ENCODE results near the gene STK25. TPM values are rescaled to one million over a fixed set of nuclear protein-coding genes. Genes with fewer than 3 reads are reported as not detected.

Gene STK25
- total RNA-seq, 1 experiment from 2014 or later, result 171 TPM

DNA sequence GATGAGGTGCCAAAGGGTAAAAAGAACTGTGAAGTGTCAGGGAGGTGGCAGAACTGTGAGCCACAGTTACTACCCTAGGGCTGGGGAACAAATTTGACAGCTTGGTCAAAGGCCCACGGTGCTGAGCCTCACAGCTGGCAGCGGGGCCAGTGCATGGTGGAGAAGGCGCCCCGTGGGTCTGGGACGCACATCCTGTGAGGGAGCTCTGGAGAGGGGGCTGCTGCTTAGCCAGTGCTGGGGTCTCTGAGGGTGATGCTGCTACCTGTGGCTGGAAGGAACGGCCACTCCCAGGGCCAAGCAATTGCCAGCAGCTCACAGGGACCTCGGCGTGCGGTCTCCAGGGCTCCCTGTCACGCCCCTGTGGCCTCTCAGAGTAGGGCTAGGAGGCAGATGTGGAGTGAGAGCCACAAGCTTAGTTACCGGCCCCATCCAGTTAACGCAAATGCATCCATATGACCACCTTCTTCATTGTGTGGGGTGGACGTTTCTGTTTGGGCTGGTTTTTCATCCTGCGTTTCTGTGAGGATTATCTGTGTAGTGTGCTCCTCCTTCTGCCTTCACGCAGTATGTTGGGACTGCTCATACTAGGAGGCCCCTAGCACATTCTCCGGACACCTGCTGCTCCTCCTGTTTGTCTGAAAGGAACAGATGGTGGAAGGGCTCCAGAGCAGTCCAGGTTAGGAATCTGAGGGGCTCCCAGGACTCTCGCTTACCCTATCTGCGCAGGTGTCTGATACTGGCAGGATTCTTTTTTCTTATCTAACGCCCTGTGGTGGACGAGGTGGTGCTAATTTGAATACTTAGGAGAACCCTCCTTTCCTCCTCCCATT lies 26.0 kb downstream of the STK25 start:
- Histone ChIP-seq H3K36me3 (ENCODE audit: insufficient read depth, low read length, poor library complexity, severe bottlenecking) (no peaks in the 10 kb centered on the region), H3K27me3 (replicated peaks; ENCODE audit: insufficient read depth, low read depth, low read length, poor library complexity) (no peaks in the 10 kb centered on the region), H3K9me3 (ENCODE audit: low read depth, low read length, poor library complexity, severe bottlenecking) (no peaks in the 10 kb centered on the region), H3K4me3 (ENCODE audit: low read depth, low read length, poor library complexity, severe bottlenecking) (no peak overlapping the region), H3K4me1 (ENCODE audit: insufficient read depth, low read length, poor library complexity, severe bottlenecking) (no peaks in the 10 kb centered on the region), H3K27ac (ENCODE audit: low read depth, low read length, poor library complexity, severe bottlenecking) (no peak overlapping the region)
- POLR2A ChIA-PET (ENCODE audit: low non-redundant PET), result interaction anchor here (0.6 kb wide), 1 partner anchor 331 kb away, joined by 4 read pairs; no protein-coding TSS in a partner anchor
- no TSS peak for BruUV-seq (replicated peaks)
- no peak for DNase-seq (ENCODE audit: low spot score)
- CTCF ChIA-PET, result no interaction called here
- no peak for TF ChIP-seq EZH2 (IDR thresholded peaks at IDR 0.05; ENCODE audit: borderline replicate concordance, low read depth, low read length, poor library complexity, severe bottlenecking)
- TF ChIP-seq, protein P1, sequence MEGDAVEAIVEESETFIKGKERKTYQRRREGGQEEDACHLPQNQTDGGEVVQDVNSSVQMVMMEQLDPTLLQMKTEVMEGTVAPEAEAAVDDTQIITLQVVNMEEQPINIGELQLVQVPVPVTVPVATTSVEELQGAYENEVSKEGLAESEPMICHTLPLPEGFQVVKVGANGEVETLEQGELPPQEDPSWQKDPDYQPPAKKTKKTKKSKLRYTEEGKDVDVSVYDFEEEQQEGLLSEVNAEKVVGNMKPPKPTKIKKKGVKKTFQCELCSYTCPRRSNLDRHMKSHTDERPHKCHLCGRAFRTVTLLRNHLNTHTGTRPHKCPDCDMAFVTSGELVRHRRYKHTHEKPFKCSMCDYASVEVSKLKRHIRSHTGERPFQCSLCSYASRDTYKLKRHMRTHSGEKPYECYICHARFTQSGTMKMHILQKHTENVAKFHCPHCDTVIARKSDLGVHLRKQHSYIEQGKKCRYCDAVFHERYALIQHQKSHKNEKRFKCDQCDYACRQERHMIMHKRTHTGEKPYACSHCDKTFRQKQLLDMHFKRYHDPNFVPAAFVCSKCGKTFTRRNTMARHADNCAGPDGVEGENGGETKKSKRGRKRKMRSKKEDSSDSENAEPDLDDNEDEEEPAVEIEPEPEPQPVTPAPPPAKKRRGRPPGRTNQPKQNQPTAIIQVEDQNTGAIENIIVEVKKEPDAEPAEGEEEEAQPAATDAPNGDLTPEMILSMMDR (conservative IDR thresholded peaks at IDR 0.05; ENCODE audit: low read depth, low read length), result no peak
- intact Hi-C loops (cut with micrococcal nuclease; ENCODE audit: unreplicated experiment), result no loop called here

DNA sequence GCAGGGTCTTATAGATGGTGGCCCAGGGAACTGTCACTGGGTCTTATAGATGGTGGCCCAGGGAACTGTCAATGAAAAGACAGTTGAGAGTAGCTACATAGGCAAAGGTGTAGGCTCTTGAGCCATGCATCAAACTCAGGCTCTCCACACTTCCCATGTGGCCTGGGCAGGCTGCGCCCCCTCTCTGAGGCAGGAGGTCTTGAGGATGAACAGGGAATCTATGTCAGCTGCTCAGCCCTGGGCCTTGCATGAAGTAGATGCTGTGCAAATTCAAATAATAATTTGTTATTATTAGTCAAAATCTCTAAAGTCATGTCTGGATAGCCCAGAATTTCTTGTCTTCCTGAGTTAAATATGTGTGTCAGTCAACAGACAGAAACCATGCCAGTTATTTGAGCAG lies 26.7 kb downstream of the STK25 start:
- no peak overlapping the region for H3K27ac ChIP-seq (ENCODE audit: low read depth, low read length, poor library complexity, severe bottlenecking)
- H3K9me3 ChIP-seq (ENCODE audit: low read depth, low read length, poor library complexity, severe bottlenecking), result no peaks in the 10 kb centered on the region
- no peak overlapping the region for H3K4me3 ChIP-seq (ENCODE audit: low read depth, low read length, poor library complexity, severe bottlenecking)
- ChIA-PET POLR2A (ENCODE audit: low non-redundant PET) (interaction anchor here (0.6 kb wide), 1 partner anchor 330 kb away, joined by 4 read pairs; no protein-coding TSS in a partner anchor), CTCF (no interaction called here)
- no TSS peak for BruUV-seq (replicated peaks)
- no peak for DNase-seq (ENCODE audit: low spot score)
- intact Hi-C loops (cut with micrococcal nuclease; ENCODE audit: unreplicated experiment), result no loop called here
- TF ChIP-seq, protein P1 (conservative IDR thresholded peaks at IDR 0.05; ENCODE audit: low read depth, low read length), result no peak
- TF ChIP-seq EZH2 (IDR thresholded peaks at IDR 0.05; ENCODE audit: borderline replicate concordance, low read depth, low read length, poor library complexity, severe bottlenecking), result no peak
- H3K4me1 ChIP-seq (ENCODE audit: insufficient read depth, low read length, poor library complexity, severe bottlenecking), result no peaks in the 10 kb centered on the region
- H3K36me3 ChIP-seq (ENCODE audit: insufficient read depth, low read length, poor library complexity, severe bottlenecking), result no peaks in the 10 kb centered on the region
- H3K27me3 ChIP-seq (replicated peaks; ENCODE audit: insufficient read depth, low read depth, low read length, poor library complexity), result no peaks in the 10 kb centered on the region

DNA sequence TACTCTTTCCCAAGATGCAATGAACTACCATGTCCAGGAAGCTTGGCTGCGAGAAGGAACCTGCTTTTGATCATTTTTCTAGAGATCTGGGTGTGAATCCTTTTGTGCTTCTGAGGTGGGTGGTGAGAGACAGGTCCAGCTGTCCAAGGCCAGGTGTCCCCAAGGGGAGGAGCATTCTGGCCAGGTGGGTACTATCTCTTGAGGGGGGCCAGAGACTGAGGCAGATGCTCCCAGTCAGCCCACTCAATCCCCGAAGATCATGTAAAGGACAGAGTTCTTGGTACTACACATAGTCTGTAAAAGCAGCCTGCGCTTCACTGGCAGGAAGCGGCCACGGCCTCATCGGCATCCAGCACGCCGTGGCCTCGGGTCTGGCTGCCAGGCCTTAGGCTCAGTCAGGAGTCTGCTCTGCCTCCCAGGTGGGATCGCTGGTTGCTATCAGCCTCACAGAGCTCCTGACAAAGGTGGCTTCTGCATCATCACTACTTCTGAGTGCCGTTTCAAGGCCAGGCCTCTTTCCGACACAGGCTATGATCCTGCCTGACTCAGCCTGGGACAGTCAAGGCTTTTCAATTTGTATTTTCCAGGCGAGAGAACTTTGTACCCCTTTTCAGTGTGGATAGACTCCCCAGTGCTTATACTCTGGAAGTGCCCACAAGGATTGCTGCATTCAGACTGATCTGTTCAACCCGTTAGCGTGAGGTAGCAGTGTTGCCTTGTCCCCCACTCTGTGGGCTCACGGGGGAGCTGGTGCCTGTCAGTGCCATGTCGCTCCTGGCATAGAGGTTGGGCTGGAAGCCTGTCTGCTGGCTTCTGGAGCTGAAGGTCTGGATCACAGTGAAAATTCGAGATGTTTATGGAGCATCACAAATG lies 29.1 kb downstream of the STK25 start:
- Histone ChIP-seq H3K4me1 (ENCODE audit: insufficient read depth, low read length, poor library complexity, severe bottlenecking) (no peaks in the 10 kb centered on the region), H3K27me3 (replicated peaks; ENCODE audit: insufficient read depth, low read depth, low read length, poor library complexity) (no peaks in the 10 kb centered on the region), H3K27ac (ENCODE audit: low read depth, low read length, poor library complexity, severe bottlenecking) (no peak overlapping the region), H3K9me3 (ENCODE audit: low read depth, low read length, poor library complexity, severe bottlenecking) (no peaks in the 10 kb centered on the region), H3K36me3 (ENCODE audit: insufficient read depth, low read length, poor library complexity, severe bottlenecking) (no peaks in the 10 kb centered on the region), H3K4me3 (ENCODE audit: low read depth, low read length, poor library complexity, severe bottlenecking) (no peak overlapping the region)
- CTCF ChIA-PET, result no interaction called here
- BruUV-seq (replicated peaks), result no TSS peak
- POLR2A ChIA-PET (ENCODE audit: low non-redundant PET), result no interaction called here
- no peak for TF ChIP-seq EZH2 (IDR thresholded peaks at IDR 0.05; ENCODE audit: borderline replicate concordance, low read depth, low read length, poor library complexity, severe bottlenecking)
- TF ChIP-seq, protein P1 (conservative IDR thresholded peaks at IDR 0.05; ENCODE audit: low read depth, low read length), result no peak
- DNase-seq (ENCODE audit: low spot score), result no peak
- intact Hi-C loops (cut with micrococcal nuclease; ENCODE audit: unreplicated experiment), result no loop called here

Data from A673 (cell line).